Right lobe of liver (tissue), 6 donors: ENCODE measurements around the gene RNU1-3. TPM values are rescaled to one million over a fixed set of nuclear protein-coding genes. Genes with fewer than 3 reads are reported as not detected.
A peak's percentile ranks its signal among the peaks of the same experiment; 100 is the strongest.
"Not testable (repeated sequence)": the region's sequence is repeated elsewhere in the genome, so short reads cannot be mapped to it uniquely, and the experiment has no call there.

Source experiments
- ATAC-seq, 4 donors: fragments of 200-7000 bp; cut with Tn5 transposase; one replicate each; pipeline ENCODE4 v1.9.1; 2020; ENCODE audit warnings: mild to moderate bottlenecking in 4 of 4, moderate library complexity in 4 of 4
- DNase-seq, 3 donors: peaks; one replicate each; pipeline ENCODE4 v3.0.0-alpha.2; 2020
- H3K27ac ChIP-seq, 3 donors: fragments of 200-600 bp; one replicate each; pipeline ENCODE4 v1.8.0; 2022
- H3K27me3 ChIP-seq, 2 donors: fragments of 200-600 bp; one replicate each; pipeline ENCODE4 v1.8.0; 2022
- H3K36me3 ChIP-seq, 4 donors: fragments of 200-600 bp; sonication (generic) in 1 of 4; one replicate each; pipeline versions ENCODE4 v1.5.1 to v1.8.0; 2017 to 2022; ENCODE audit warnings: control low read depth in 1 of 4
- H3K4me1 ChIP-seq, 4 donors: fragments of 200-600 bp; sonication (generic) in 1 of 4; one replicate each; pipeline versions ENCODE4 v1.5.1 to v1.8.0; 2017 to 2022; ENCODE audit warnings: control low read depth in 1 of 4
- H3K4me3 ChIP-seq, 3 donors: fragments of 200-600 bp; one replicate each; pipeline ENCODE4 v1.8.0; 2022
- H3K9me3 ChIP-seq, 4 donors: fragments of 200-600 bp; sonication (generic) in 1 of 4; one replicate each; pipeline versions ENCODE4 v1.5.1 to v1.8.0; 2017 to 2022; ENCODE audit warnings: control low read depth in 1 of 4
- POLR2A ChIP-seq: fragments of 450-650 bp; IDR thresholded peaks from one replicate; pipeline ENCODE4 v1.6.1; 2017; ENCODE audit warnings: antibody characterized with exemption, mild to moderate bottlenecking
- WGBS: methylation state at CpG from one replicate; pipeline ENCODE4 v1.1.6; 2018; ENCODE audit warnings: low coverage, low lambda C conversion rate; ENCODE audit not compliant: insufficient coverage; ENCODE audit errors: missing lambda C conversion rate; 5-methylcytosine and 5-hydroxymethylcytosine counted together
- intact Hi-C, 2 donors: fragments of 100-400 bp; cut with DNase I; formaldehyde crosslinking; loops; one replicate each; pipeline versions ENCODE4 v1.11.2 to v1.14.1; 2022
- total RNA-seq, 6 experiments: library from RNA; depleted of rRNA in 2 of 6; stranded (reverse); fragments of >200 nt in 2 of 6; fragmentation: NEBNext Ultra II Directional in 3 of 6; extraction: Animal tissue kit (Norgen Biotek cat#: 25700) in 3 of 6; gene quantifications; one replicate each; pipeline versions ENCODE4 v1.1.0 to v1.2.4, GENCODE V29; 2016 to 2023
- TF ChIP-seq, protein P1 (sequence below), 4 donors: fragments of 200-600 bp in 3 of 4; fragments of 450-650 bp in 1 of 4; IDR thresholded peaks; one replicate each; pipeline versions ENCODE4 v1.5.1 to v1.8.0; 2016 to 2022; ENCODE audit warnings: antibody characterized with exemption in 4 of 4, mild to moderate bottlenecking in 2 of 4
- donor health status: DM: no; HTN: yes; CAD: no.
- donor health status: DM: no; HTN: no; CAD: no.
- donor health status: DM: no; HTN: no; CAD: no.
- donor health status: DM: no; HTN: yes; CAD: no.
- donor health status: DM: no; HTN: yes; CAD: no.

The RNU1-3 gene
- total RNA-seq, 6 experiments from 2014 or later = under 0.01 to 3,377 (median 977) TPM

DNA sequence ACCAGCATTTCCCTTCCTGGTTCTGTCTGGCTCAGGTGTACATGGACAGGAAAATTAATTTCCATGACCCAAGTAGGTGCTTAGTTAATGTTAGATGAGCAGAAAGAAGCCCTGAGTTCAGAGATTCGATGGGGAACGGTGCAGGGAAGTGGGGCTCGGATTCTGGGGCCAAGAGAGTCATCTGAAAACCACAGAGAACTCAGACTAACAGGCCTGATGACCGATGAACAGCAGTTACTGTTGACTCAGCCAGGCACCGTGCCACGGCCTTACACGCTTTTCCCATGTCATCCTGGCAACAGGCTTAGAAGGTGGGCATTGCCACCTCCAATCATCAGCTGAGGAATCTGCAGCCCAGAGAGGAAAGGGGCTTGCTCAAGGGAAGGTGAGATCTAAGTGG is 43.4 kb downstream of the RNU1-3 start:
- H3K27me3 ChIP-seq, H3K4me3 ChIP-seq, intact Hi-C loops, H3K9me3 ChIP-seq: not testable (repeated sequence)
- H3K4me1 ChIP-seq = peaks cover 0 to 29% (median 8%) of the 10 kb centered on the region in 4 donors
- WGBS = 24% methylated on average over 7 of the region's 7 CpGs
- peak overlapping the region in 2 of 3 donors; percentile 12 to 79 for H3K27ac ChIP-seq
- ATAC-seq (peak; percentile 57 to 74 (median 68)), DNase-seq (peak; percentile 86 to 97 (median 96))
- peaks cover 4 to 75% (median 39%) of the 10 kb centered on the region in 4 donors for H3K36me3 ChIP-seq

DNA sequence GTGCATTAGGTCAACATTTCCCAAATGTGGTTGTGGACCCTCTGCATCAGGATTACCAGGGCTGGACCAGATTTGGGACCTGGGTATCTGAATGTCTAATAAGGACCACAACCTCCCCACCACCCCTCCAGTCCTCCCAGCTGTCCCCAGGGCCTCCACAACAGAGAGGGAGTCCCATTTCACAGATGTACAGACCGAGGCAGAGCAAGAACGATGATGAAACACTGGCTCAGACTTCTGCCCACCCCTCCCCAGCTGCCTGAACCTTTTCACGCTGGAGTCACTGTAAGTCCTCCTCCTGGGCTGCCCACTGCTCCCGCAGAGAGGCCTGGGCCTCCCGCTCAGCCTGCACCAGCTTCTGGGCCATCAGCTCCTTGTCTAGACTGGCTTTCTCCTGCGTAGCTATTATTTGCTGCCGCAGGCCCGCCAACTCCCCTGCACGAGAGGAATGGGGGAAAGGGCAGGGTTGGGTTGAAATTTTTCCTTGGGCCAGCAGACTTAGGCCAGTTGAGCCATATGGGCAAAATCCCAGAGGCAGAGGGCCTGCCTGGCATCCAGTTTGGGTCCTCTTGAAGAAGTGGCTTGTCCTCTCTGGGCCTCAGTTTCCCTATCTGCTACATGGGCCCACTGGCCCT is 45.0 kb downstream of the RNU1-3 start:
- DNase-seq = peak; percentile 25 to 64 (median 60)
- H3K27ac ChIP-seq, H3K4me3 ChIP-seq, H3K9me3 ChIP-seq, ATAC-seq, H3K27me3 ChIP-seq, intact Hi-C loops: not testable (repeated sequence)
- H3K36me3 ChIP-seq = peaks cover 3 to 75% (median 34%) of the 10 kb centered on the region in 4 donors
- 84% methylated on average over 9 of the region's 9 CpGs for WGBS
- H3K4me1 ChIP-seq = peaks cover 0 to 29% (median 8%) of the 10 kb centered on the region in 4 donors

DNA sequence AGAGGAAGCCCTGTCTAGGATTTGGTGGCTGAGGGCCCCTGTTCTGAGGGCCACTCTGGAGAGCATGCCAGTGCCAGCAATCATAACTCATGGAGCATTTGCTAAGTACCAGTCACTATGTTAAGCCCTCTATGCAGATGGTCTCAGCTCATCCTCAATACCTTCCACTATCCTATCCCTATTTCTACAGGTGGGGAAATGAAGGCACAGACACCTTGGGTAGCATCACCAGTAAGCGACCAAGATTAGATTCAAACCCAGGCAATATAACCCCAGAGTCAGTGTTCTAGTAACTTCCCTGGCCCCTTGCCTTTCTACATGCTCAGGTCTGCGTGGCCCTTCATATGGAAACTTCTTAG is 45.5 kb downstream of the RNU1-3 start:
- H3K27me3 ChIP-seq = no peaks in the 10 kb centered on the region

GRCh38 chr1:16619803-16620501 is 46.8 kb downstream of the RNU1-3 start:
- 87% methylated on average over 18 of the region's 21 CpGs for WGBS
- peak; percentile 32 to 64 (median 64) for DNase-seq
- H3K4me1 ChIP-seq = peaks cover 0 to 27% (median 8%) of the 10 kb centered on the region in 4 donors
- H3K9me3 ChIP-seq, H3K27me3 ChIP-seq, ATAC-seq, H3K27ac ChIP-seq, H3K4me3 ChIP-seq, intact Hi-C loops: not testable (repeated sequence)
- peaks cover 3 to 59% (median 20%) of the 10 kb centered on the region in 4 donors for H3K36me3 ChIP-seq

More for the DNA sequence above, 45.5 kb downstream of the RNU1-3 start:
- intact Hi-C loops = no loop called here
- Histone ChIP-seq H3K36me3 (peaks cover 3 to 71% (median 30%) of the 10 kb centered on the region in 4 donors), H3K27ac (no peak overlapping the region), H3K4me1 (peaks cover 0 to 29% (median 8%) of the 10 kb centered on the region in 4 donors), H3K9me3 (no peaks in the 10 kb centered on the region), H3K4me3 (no peak overlapping the region)
- 89% methylated on average over 2 of the region's 2 CpGs for WGBS
- ATAC-seq (no peak), DNase-seq (no peak)
- TF ChIP-seq POLR2A = no peak
- TF ChIP-seq, protein P1, sequence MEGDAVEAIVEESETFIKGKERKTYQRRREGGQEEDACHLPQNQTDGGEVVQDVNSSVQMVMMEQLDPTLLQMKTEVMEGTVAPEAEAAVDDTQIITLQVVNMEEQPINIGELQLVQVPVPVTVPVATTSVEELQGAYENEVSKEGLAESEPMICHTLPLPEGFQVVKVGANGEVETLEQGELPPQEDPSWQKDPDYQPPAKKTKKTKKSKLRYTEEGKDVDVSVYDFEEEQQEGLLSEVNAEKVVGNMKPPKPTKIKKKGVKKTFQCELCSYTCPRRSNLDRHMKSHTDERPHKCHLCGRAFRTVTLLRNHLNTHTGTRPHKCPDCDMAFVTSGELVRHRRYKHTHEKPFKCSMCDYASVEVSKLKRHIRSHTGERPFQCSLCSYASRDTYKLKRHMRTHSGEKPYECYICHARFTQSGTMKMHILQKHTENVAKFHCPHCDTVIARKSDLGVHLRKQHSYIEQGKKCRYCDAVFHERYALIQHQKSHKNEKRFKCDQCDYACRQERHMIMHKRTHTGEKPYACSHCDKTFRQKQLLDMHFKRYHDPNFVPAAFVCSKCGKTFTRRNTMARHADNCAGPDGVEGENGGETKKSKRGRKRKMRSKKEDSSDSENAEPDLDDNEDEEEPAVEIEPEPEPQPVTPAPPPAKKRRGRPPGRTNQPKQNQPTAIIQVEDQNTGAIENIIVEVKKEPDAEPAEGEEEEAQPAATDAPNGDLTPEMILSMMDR (IDR thresholded peaks at IDR 0.05) = peak in 3 of 4 donors; percentile 3 to 25 (median 22)

DNA sequence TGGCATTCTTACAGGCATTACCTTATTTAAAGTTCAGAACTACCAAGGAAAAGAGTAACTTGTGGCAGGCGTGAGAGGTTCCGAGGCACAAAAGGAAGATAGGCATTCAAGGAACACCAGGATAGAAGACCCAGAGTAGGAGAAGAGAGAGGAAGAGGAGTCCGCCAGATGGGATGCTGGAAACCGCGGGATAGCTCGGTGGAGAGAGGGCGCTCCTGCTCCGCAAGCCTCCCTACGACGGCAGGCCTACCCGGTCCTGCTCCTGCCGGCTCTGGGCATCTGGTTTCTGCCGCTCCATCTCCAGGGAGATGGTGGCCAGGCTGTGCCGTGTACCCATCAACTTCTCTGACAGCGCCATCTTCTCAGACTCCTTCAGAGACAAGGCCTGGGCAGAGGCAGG is 48.0 kb downstream of the RNU1-3 start:
- intact Hi-C loops = no loop called here
- Histone ChIP-seq H3K4me3 (no peak overlapping the region), H3K27me3 (no peaks in the 10 kb centered on the region), H3K4me1 (peaks cover 0 to 21% (median 4%) of the 10 kb centered on the region in 4 donors), H3K27ac (no peak overlapping the region), H3K36me3 (peaks cover 3 to 46% (median 14%) of the 10 kb centered on the region in 4 donors), H3K9me3 (no peaks in the 10 kb centered on the region)
- TF ChIP-seq POLR2A = no peak
- TF ChIP-seq, protein P1 (IDR thresholded peaks at IDR 0.05) = no peak
- DNase-seq = peak; percentile 40 to 74 (median 65)
- ATAC-seq = no peak
- 82% methylated on average over 15 of the region's 15 CpGs for WGBS
